ENCODE results near the gene SIMC1.
"Not testable (repeated sequence)": the region's sequence is repeated elsewhere in the genome, so short reads cannot be mapped to it uniquely, and the experiment has no call there.

- TF ChIP-seq, protein P1, sequence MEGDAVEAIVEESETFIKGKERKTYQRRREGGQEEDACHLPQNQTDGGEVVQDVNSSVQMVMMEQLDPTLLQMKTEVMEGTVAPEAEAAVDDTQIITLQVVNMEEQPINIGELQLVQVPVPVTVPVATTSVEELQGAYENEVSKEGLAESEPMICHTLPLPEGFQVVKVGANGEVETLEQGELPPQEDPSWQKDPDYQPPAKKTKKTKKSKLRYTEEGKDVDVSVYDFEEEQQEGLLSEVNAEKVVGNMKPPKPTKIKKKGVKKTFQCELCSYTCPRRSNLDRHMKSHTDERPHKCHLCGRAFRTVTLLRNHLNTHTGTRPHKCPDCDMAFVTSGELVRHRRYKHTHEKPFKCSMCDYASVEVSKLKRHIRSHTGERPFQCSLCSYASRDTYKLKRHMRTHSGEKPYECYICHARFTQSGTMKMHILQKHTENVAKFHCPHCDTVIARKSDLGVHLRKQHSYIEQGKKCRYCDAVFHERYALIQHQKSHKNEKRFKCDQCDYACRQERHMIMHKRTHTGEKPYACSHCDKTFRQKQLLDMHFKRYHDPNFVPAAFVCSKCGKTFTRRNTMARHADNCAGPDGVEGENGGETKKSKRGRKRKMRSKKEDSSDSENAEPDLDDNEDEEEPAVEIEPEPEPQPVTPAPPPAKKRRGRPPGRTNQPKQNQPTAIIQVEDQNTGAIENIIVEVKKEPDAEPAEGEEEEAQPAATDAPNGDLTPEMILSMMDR (IDR thresholded peaks at IDR 0.05; ENCODE audit: borderline replicate concordance, extremely low read depth, low read length, poor library complexity, severe bottlenecking) = not testable (repeated sequence)
- not testable (repeated sequence) for TF ChIP-seq EZH2 (IDR thresholded peaks at IDR 0.05; ENCODE audit: borderline replicate concordance, low read depth, low read length, severe bottlenecking)
Measured at GRCh38 chr5:176245074-176245473, 6.8 kb downstream of the SIMC1 start.

Data from DND-41 (cell line).